ENCODE results near the gene TESPA1.
"Not testable (repeated sequence)": the region's sequence is repeated elsewhere in the genome, so short reads cannot be mapped to it uniquely, and the experiment has no call there.

Gene TESPA1

DNA sequence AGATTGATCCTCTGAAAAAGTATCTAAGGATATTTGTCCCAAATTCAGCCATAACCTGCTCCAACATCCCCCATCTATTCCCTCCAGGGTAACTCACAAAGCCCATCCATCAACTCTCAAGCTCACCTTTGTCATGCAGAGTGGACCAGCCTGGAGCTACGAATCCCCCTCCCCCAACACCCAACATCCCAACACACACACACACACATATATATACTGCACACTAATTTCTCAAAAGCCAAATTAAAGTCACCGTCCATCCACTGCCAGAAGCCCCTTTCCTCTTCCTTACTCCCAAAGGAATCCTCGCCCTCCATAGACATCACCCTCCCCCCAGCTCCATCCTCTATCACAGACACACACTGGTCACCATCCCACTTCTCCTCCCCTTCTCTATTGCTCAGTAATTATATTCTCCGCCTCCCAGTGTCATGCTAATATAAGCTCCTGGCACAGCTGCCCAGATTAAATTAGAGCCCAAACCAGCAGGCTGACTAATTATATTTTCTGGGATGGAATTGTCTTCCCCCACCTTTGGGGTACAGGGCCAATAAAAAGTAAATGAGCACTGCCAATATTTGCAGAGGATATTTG lies 13.5 kb upstream of the TESPA1 start:
- no peaks in the 10 kb centered on the region for H3K36me3 ChIP-seq (ENCODE audit: control insufficient read depth, insufficient read depth, low read length)
- peak overlapping the region; percentile 59 for H3K9ac ChIP-seq (ENCODE audit: low read length)
- no peaks in the 10 kb centered on the region for H3K27me3 ChIP-seq (ENCODE audit: control insufficient read depth, insufficient read depth, low read length)
- H3K4me3 ChIP-seq (ENCODE audit: low read depth, low read length) = peak overlapping the region; percentile 29
- no peaks in the 10 kb centered on the region for H3K9me3 ChIP-seq (ENCODE audit: control insufficient read depth, insufficient read depth, low read depth, low read length)
- peak overlapping the region; percentile 90 for H3K27ac ChIP-seq (ENCODE audit: low read depth, low read length)
- peaks cover 31% of the 10 kb centered on the region for H3K4me1 ChIP-seq (ENCODE audit: control insufficient read depth, insufficient read depth, low read length)

DNA sequence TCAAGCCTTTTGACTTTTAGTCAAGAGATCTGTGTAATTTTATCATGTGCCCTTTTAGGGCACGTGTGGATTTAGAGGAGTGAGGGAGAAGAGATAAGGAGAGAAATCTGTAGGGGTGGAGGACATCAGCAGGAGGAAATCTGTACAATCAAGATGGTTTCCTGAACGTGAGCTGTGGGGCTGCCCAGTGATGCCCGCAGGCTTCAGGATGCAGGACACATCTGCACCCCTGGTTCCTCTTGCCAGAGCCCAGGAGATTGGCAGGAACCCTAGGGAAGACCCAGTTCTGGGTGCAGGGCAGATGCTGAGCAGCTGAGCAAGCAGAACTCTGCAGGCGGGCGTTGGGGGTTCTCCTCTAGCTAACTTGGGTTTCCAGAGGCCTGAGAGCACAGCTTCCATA lies 11.6 kb upstream of the TESPA1 start:
- no peak overlapping the region for H3K27ac ChIP-seq (ENCODE audit: low read depth, low read length)
- no peak overlapping the region for H3K9ac ChIP-seq (ENCODE audit: low read length)
- H3K4me3 ChIP-seq (ENCODE audit: low read depth, low read length) = no peak overlapping the region
- no peaks in the 10 kb centered on the region for H3K27me3 ChIP-seq (ENCODE audit: control insufficient read depth, insufficient read depth, low read length)
- no peaks in the 10 kb centered on the region for H3K36me3 ChIP-seq (ENCODE audit: control insufficient read depth, insufficient read depth, low read length)
- H3K9me3 ChIP-seq (ENCODE audit: control insufficient read depth, insufficient read depth, low read depth, low read length) = no peaks in the 10 kb centered on the region
- H3K4me1 ChIP-seq (ENCODE audit: control insufficient read depth, insufficient read depth, low read length) = peaks cover 31% of the 10 kb centered on the region

DNA sequence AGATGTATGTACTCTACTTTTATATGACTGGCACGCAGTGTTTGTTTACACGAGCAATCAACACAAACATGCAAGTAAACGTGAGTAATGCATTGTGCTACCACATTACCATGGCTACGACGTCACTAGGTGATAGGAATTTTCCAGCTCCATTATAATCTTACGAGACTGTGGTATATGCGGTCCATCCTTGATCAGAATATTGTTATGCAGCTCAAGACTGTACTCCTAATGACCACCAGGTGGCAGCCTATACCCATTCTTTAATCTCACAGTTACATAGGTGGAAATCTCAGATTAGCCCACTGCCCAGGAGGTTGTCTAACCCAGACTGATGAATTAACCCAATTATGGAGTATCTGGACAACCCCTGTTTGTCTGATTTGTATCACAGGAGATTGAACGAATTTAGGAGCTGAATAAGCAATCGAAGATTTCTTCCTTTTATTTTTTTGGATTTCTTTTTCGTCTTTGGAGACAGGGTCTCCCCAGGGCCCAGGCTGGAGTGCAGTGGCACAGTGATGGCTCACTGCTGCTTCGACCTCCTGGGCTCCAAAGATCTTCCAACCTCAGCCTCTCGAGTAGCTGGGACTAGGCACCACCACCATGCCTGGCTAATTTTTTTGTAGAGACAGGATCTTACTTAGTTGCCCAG lies 8.7 kb upstream of the TESPA1 start:
- H3K27me3 ChIP-seq (ENCODE audit: control insufficient read depth, insufficient read depth, low read length) = no peaks in the 10 kb centered on the region
- peaks cover 22% of the 10 kb centered on the region for H3K4me1 ChIP-seq (ENCODE audit: control insufficient read depth, insufficient read depth, low read length)

DNA sequence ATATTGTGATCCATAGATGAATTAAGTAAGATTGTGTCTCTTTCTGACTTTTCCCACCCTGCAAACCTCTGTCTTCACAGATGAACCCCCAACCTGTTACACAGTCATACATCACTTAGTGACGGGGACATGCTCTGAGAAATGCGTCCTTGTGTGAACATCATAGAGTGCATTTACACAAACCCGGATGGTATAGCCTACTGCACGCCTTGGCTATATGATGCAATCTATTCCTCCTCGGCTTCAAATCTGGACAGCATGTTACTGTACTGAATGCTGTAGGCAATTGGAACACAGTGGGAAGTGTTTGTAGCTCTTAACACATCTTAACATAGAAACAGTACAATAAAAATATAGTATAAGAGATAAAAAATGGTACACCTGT lies 7.4 kb upstream of the TESPA1 start:
- H3K27ac ChIP-seq (ENCODE audit: low read depth, low read length) = no peak overlapping the region
- H3K4me1 ChIP-seq (ENCODE audit: control insufficient read depth, insufficient read depth, low read length) = peaks cover 9% of the 10 kb centered on the region
- no peaks in the 10 kb centered on the region for H3K36me3 ChIP-seq (ENCODE audit: control insufficient read depth, insufficient read depth, low read length)

More for the DNA sequence above, 8.7 kb upstream of the TESPA1 start:
- no peak overlapping the region for H3K27ac ChIP-seq (ENCODE audit: low read depth, low read length)
- H3K9me3 ChIP-seq (ENCODE audit: control insufficient read depth, insufficient read depth, low read depth, low read length) = no peaks in the 10 kb centered on the region
- no peak overlapping the region for H3K9ac ChIP-seq (ENCODE audit: low read length)
- H3K36me3 ChIP-seq (ENCODE audit: control insufficient read depth, insufficient read depth, low read length) = no peaks in the 10 kb centered on the region
- H3K4me3 ChIP-seq (ENCODE audit: low read depth, low read length) = no peak overlapping the region

DNA sequence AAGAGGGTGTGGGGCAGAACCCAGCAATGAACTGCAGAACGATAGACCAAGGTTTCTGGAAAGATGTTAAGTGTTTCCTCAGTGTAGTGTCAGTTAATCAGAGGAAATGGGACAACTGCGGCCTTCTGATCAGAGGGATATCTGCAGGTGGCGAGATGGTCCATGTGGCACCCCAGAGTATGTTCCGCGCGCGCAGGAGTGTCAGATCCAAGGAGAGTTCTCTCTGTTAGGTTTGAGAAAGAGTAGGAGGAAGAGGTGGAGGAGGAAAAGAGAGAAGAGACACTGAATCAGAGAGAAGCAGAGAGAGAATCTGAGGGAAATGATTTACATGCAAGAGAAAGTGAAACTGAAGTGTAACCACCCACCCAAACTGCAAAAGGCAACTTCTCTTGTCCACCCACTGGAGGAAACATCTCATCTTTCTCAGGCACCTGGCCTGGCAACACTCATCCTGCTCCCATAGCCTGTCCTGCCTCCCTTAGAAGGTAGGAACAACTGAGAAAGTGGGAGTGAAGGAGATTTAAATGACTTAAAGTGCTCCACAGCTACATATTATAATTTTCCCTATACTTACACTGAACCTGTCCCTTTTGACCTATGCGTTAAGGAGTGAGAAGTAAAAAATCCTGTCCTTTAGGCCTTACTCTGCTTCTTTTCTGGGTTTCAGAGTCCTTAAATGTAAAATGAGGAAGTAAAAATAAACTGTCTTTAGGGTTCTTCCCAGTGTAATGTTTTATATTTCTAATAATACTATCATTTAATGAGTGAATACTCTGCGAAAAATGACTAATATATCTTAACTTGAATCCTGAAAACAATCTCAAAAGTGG lies 6.8 kb upstream of the TESPA1 start:
- H3K9ac ChIP-seq (ENCODE audit: low read length) = no peak overlapping the region

More for the DNA sequence above, 7.4 kb upstream of the TESPA1 start:
- no peak overlapping the region for H3K4me3 ChIP-seq (ENCODE audit: low read depth, low read length)
- no peaks in the 10 kb centered on the region for H3K27me3 ChIP-seq (ENCODE audit: control insufficient read depth, insufficient read depth, low read length)
- no peak overlapping the region for H3K9ac ChIP-seq (ENCODE audit: low read length)
- H3K9me3 ChIP-seq (ENCODE audit: control insufficient read depth, insufficient read depth, low read depth, low read length) = no peaks in the 10 kb centered on the region

DNA sequence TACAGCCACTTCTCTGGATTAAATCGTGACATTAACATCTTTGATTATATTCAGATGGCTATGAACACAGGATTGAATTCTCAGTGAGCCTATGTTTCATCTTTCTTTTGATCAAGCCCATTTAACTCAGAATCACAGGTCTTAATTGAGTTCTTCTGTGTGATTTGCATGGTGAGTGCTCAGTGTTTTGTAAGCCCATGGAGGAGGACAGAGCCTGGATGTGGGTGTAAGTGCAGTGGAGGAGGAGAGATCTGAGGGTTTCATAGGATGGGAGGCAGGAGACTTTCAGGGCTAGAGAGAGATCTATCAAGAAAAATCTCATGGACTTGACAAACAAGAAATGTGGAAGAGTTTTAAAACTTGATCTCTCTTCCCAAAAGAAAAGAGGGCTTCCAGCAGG lies 5.3 kb upstream of the TESPA1 start:
- H3K9ac ChIP-seq (ENCODE audit: low read length) = no peak overlapping the region
- no peak overlapping the region for H3K27ac ChIP-seq (ENCODE audit: low read depth, low read length)
- H3K4me3 ChIP-seq (ENCODE audit: low read depth, low read length) = no peak overlapping the region

More for the DNA sequence above, 6.8 kb upstream of the TESPA1 start:
- H3K9me3 ChIP-seq (ENCODE audit: control insufficient read depth, insufficient read depth, low read depth, low read length) = no peaks in the 10 kb centered on the region
- H3K4me1 ChIP-seq (ENCODE audit: control insufficient read depth, insufficient read depth, low read length) = peaks cover 3% of the 10 kb centered on the region
- no peaks in the 10 kb centered on the region for H3K36me3 ChIP-seq (ENCODE audit: control insufficient read depth, insufficient read depth, low read length)
- no peak overlapping the region for H3K4me3 ChIP-seq (ENCODE audit: low read depth, low read length)
- no peaks in the 10 kb centered on the region for H3K27me3 ChIP-seq (ENCODE audit: control insufficient read depth, insufficient read depth, low read length)
- no peak overlapping the region for H3K27ac ChIP-seq (ENCODE audit: low read depth, low read length)

DNA sequence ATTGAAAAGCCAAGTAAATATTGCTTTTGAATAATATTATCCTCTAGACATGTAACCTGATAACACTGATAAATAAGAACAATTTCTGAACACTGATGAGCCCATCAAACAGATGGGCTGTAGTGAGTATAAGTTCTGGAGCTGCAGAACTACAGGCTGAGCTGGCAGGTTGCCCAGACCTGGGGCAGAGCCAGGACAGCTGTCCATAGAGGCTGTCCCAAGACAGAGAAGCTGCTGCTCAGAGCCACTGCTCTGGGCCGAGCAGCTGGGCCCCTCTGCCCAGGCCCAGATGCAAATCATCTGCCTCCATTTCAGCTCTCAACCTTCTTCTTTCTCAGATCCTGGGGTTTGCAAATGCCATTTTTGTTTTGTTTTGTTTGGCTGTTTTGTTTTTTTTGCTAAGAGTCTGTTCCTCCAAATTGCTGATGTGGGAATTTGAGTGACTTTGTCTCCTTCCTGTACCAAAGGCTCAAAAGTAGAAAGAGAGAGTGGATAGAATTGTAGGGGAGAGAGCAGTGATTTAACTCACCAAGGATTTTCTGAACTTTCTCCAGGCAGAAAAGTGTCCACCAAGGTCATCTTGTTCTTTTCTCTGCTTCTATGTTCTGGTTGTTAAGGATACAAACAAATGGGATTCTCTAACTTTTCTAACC lies 4.0 kb upstream of the TESPA1 start:
- Histone ChIP-seq H3K9ac (ENCODE audit: low read length) (no peak overlapping the region), H3K4me3 (ENCODE audit: low read depth, low read length) (no peak overlapping the region), H3K36me3 (ENCODE audit: control insufficient read depth, insufficient read depth, low read length) (no peaks in the 10 kb centered on the region), H3K9me3 (ENCODE audit: control insufficient read depth, insufficient read depth, low read depth, low read length) (no peaks in the 10 kb centered on the region), H3K27ac (ENCODE audit: low read depth, low read length) (no peak overlapping the region), H3K27me3 (ENCODE audit: control insufficient read depth, insufficient read depth, low read length) (no peaks in the 10 kb centered on the region), H3K4me1 (ENCODE audit: control insufficient read depth, insufficient read depth, low read length) (no peaks in the 10 kb centered on the region)

More for the DNA sequence above, 5.3 kb upstream of the TESPA1 start:
- Histone ChIP-seq H3K27me3 (ENCODE audit: control insufficient read depth, insufficient read depth, low read length) (no peaks in the 10 kb centered on the region), H3K4me1 (ENCODE audit: control insufficient read depth, insufficient read depth, low read length) (no peaks in the 10 kb centered on the region), H3K9me3 (ENCODE audit: control insufficient read depth, insufficient read depth, low read depth, low read length) (no peaks in the 10 kb centered on the region), H3K36me3 (ENCODE audit: control insufficient read depth, insufficient read depth, low read length) (no peaks in the 10 kb centered on the region)

DNA sequence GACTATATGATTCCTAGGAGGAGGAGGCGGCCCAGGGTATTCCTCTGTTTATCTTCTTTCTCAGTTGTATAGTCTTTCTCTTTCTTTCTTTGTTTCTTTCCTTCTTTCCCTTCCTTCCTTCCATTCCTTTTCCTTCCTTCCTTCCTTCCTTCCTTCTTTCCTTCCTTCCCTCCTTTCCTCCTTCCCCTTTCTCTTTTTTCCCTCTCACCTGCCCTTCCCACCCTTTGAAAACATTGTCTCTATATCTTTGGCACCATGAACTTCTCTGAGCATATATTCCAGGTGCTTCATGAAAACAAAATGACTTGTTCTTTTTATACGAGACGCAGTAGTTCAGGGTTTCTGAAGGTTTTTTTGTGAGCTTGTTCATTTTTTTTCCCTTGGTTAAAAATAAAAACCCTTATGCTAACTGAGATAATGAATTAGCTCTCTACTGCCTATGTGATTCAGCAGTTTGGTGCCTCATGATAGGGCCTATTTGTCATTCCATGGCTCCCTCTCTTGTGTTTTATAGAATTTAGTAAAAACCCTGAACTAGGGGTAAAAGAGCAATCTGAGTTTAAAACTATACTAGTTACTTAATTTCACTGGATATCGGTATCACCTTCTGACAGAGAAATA lies 3.2 kb upstream of the TESPA1 start:
- no peaks in the 10 kb centered on the region for H3K9me3 ChIP-seq (ENCODE audit: control insufficient read depth, insufficient read depth, low read depth, low read length)
- H3K9ac ChIP-seq (ENCODE audit: low read length) = no peak overlapping the region
- H3K4me1 ChIP-seq (ENCODE audit: control insufficient read depth, insufficient read depth, low read length) = no peaks in the 10 kb centered on the region
- no peaks in the 10 kb centered on the region for H3K36me3 ChIP-seq (ENCODE audit: control insufficient read depth, insufficient read depth, low read length)
- no peaks in the 10 kb centered on the region for H3K27me3 ChIP-seq (ENCODE audit: control insufficient read depth, insufficient read depth, low read length)
- H3K27ac ChIP-seq (ENCODE audit: low read depth, low read length) = no peak overlapping the region
- H3K4me3 ChIP-seq (ENCODE audit: low read depth, low read length) = no peak overlapping the region

DNA sequence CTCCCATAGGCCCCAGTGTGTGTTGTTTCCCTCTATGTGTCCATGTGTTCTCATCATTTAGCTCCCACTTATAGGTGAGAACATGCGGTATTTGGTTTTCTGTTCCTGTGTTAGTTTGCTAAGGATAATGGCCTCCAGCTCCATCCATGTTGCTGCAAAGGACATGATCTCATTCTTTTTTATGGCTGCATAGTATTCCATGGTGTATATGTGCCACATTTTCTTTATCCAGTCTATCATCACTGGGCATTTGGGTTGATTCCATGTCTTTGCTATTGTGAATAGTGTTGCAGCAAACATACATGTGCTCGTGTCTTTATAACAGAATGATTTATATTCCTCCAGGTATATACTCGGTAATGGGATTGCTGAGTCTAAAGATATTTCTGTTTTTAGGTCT lies 2.2 kb upstream of the TESPA1 start:
- H3K4me1 ChIP-seq (ENCODE audit: control insufficient read depth, insufficient read depth, low read length); H3K27ac ChIP-seq (ENCODE audit: low read depth, low read length); H3K36me3 ChIP-seq (ENCODE audit: control insufficient read depth, insufficient read depth, low read length); H3K9me3 ChIP-seq (ENCODE audit: control insufficient read depth, insufficient read depth, low read depth, low read length); H3K9ac ChIP-seq (ENCODE audit: low read length); H3K4me3 ChIP-seq (ENCODE audit: low read depth, low read length); H3K27me3 ChIP-seq (ENCODE audit: control insufficient read depth, insufficient read depth, low read length): not testable (repeated sequence)

DNA sequence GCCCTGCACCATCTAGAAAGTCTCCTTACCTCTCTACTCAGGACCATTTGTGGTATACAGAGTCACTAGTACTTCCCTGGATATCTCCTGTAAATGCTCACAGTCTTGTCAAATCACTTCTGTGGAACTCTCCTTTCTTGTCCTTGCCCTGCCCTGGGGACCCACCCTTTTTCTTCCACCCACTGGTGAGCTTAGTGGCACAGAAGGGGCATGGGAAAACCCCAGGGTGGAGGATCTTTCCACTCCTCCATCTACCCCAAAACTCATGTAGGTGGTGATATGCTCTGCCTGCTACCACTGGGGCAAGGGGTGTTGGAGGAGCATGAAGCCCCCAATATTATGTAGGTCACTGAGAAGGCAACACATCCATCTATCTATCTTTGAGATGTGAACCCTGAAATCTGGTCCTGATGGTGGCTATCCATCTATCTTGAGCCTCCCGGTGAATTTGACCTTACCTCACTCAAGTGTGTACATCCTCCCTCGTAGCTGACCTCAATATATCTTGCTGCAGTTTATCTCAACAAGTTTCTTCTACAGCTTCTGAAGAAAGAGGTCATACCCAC lies 943 bp downstream of the TESPA1 start:
- Histone ChIP-seq H3K4me3 (ENCODE audit: low read depth, low read length) (no peak overlapping the region), H3K9me3 (ENCODE audit: control insufficient read depth, insufficient read depth, low read depth, low read length) (no peaks in the 10 kb centered on the region), H3K9ac (ENCODE audit: low read length) (no peak overlapping the region), H3K27me3 (ENCODE audit: control insufficient read depth, insufficient read depth, low read length) (no peaks in the 10 kb centered on the region), H3K27ac (ENCODE audit: low read depth, low read length) (no peak overlapping the region), H3K36me3 (ENCODE audit: control insufficient read depth, insufficient read depth, low read length) (no peaks in the 10 kb centered on the region), H3K4me1 (ENCODE audit: control insufficient read depth, insufficient read depth, low read length) (no peaks in the 10 kb centered on the region)

All from HUES6 (cell line).